Measurements from ENCODE around the gene ZNF692.

DNA sequence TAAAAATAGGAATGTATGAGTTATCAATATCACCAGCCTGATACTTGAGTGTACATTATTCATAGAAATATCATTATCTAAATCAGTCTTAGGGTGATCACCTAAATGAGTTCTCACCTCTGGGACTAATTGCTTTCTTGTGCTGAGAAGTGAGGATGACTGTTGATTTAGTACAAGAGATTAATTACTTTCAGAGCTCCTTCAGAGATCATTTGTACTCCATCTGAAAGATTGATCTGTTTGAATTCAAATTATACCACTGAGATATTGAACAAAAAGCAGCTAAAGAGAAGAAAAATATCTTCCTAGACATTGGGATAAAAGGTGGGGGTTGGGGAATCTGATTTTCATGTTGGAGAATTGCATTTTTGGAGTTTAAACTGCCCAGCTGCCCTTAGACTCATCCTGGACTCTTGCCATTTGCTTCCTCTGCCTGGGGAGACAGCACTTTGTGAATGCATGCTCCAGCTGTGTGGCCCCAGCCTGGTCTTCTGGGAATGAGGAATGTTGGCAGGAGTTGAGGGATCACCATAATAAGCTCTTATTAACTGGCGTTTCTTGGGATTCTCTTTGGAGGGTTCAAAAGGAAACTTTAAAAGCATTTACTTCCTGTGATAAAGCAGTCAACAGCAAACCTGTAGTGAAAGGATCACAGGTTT lies 27.5 kb upstream of the ZNF692 start:
- TF ChIP-seq, protein P1, sequence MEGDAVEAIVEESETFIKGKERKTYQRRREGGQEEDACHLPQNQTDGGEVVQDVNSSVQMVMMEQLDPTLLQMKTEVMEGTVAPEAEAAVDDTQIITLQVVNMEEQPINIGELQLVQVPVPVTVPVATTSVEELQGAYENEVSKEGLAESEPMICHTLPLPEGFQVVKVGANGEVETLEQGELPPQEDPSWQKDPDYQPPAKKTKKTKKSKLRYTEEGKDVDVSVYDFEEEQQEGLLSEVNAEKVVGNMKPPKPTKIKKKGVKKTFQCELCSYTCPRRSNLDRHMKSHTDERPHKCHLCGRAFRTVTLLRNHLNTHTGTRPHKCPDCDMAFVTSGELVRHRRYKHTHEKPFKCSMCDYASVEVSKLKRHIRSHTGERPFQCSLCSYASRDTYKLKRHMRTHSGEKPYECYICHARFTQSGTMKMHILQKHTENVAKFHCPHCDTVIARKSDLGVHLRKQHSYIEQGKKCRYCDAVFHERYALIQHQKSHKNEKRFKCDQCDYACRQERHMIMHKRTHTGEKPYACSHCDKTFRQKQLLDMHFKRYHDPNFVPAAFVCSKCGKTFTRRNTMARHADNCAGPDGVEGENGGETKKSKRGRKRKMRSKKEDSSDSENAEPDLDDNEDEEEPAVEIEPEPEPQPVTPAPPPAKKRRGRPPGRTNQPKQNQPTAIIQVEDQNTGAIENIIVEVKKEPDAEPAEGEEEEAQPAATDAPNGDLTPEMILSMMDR (IDR thresholded peaks at IDR 0.05) = no peak
- TF ChIP-seq POLR2AphosphoS5 (IDR thresholded peaks at IDR 0.05) = no peak
- no peak for TF ChIP-seq POLR2A (IDR thresholded peaks at IDR 0.05)

Data from upper lobe of left lung (tissue), 4 donors.